Measurements from ENCODE around the gene ABCC12. TPM values are rescaled to one million over a fixed set of nuclear protein-coding genes. Genes with fewer than 3 reads are reported as not detected.

The ABCC12 gene
- polyA plus RNA-seq, 1 donor (not counting 4 experiments of a cell fraction or from before 2014, with no cell fraction given): not detected

- Histone ChIP-seq H3K9ac (ENCODE audit: control insufficient read depth, extremely low read depth, insufficient read depth, low read length) (no peak overlapping the region), H2AFZ (ENCODE audit: control insufficient read depth, low read length) (no peak overlapping the region), H3K4me1 (ENCODE audit: control insufficient read depth, extremely low read depth, insufficient read depth, low read length) (peaks cover 25% of the 10 kb centered on the region), H3K9me1 (ENCODE audit: control insufficient read depth, extremely low read depth, insufficient read depth, low read length) (no peaks in the 10 kb centered on the region), H3K27ac (ENCODE audit: control insufficient read depth, insufficient read depth, low read length) (no peak overlapping the region), H3K79me2 (ENCODE audit: control insufficient read depth, insufficient read depth, low read length) (no peaks in the 10 kb centered on the region), H4K20me1 (ENCODE audit: control insufficient read depth, extremely low read depth, insufficient read depth, low read length) (no peaks in the 10 kb centered on the region), H3K4me3 (ENCODE audit: control insufficient read depth in 2 of 3, extremely low read depth in 1 of 3, insufficient read depth in 2 of 3, low read depth in 1 of 3, low read length in 3 of 3) (no peak overlapping the region), H3K4me2 (ENCODE audit: control insufficient read depth, extremely low read depth, insufficient read depth, low read depth, low read length) (no peak overlapping the region), H3K27me3 (ENCODE audit: control insufficient read depth, extremely low read depth, insufficient read depth, low read length) (no peaks in the 10 kb centered on the region), H3K36me3 (ENCODE audit: control insufficient read depth in 2 of 2, extremely low read depth in 1 of 2, insufficient read depth in 2 of 2, low read length in 2 of 2) (no peaks in the 10 kb centered on the region), H3K9me3 (ENCODE audit: control insufficient read depth, low read depth, low read length) (no peaks in the 10 kb centered on the region)
- no peak for FAIRE-seq
- no peak for TF ChIP-seq CTCF (optimal IDR thresholded peaks at IDR 0.05 in 1 of 3, IDR thresholded peaks at IDR 0.05 in 1 of 3, conservative IDR thresholded peaks at IDR 0.05 in 1 of 3; ENCODE audit: extremely low read depth in 1 of 3, insufficient read depth in 2 of 3, low read length in 3 of 3)
- TF ChIP-seq EZH2 (IDR thresholded peaks at IDR 0.05; ENCODE audit: low read length): no peak
- DNase-seq (ENCODE audit: low read depth, low spot score): no peak
- dilution Hi-C loops (cut with MboI; ENCODE audit: extremely low pct_ligation_motif_present, low sequenced_read_pairs): no loop called here
Observed at GRCh38 chr16:48125888-48126287, 29.9 kb downstream of the ABCC12 start.

- FAIRE-seq (no peak), DNase-seq (ENCODE audit: low read depth, low spot score) (no peak)
- Histone ChIP-seq H3K9ac (ENCODE audit: control insufficient read depth, extremely low read depth, insufficient read depth, low read length) (no peak overlapping the region), H3K27ac (ENCODE audit: control insufficient read depth, insufficient read depth, low read length) (no peak overlapping the region), H4K20me1 (ENCODE audit: control insufficient read depth, extremely low read depth, insufficient read depth, low read length) (no peaks in the 10 kb centered on the region), H3K36me3 (ENCODE audit: control insufficient read depth in 2 of 2, extremely low read depth in 1 of 2, insufficient read depth in 2 of 2, low read length in 2 of 2) (no peaks in the 10 kb centered on the region), H3K9me3 (ENCODE audit: control insufficient read depth, low read depth, low read length) (no peaks in the 10 kb centered on the region), H2AFZ (ENCODE audit: control insufficient read depth, low read length) (no peak overlapping the region), H3K4me3 (ENCODE audit: control insufficient read depth in 2 of 3, extremely low read depth in 1 of 3, insufficient read depth in 2 of 3, low read depth in 1 of 3, low read length in 3 of 3) (no peak overlapping the region), H3K79me2 (ENCODE audit: control insufficient read depth, insufficient read depth, low read length) (no peaks in the 10 kb centered on the region), H3K4me2 (ENCODE audit: control insufficient read depth, extremely low read depth, insufficient read depth, low read depth, low read length) (no peak overlapping the region), H3K27me3 (ENCODE audit: control insufficient read depth, extremely low read depth, insufficient read depth, low read length) (no peaks in the 10 kb centered on the region), H3K4me1 (ENCODE audit: control insufficient read depth, extremely low read depth, insufficient read depth, low read length) (peaks cover 25% of the 10 kb centered on the region), H3K9me1 (ENCODE audit: control insufficient read depth, extremely low read depth, insufficient read depth, low read length) (no peaks in the 10 kb centered on the region)
- no peak for TF ChIP-seq EZH2 (IDR thresholded peaks at IDR 0.05; ENCODE audit: low read length)
- TF ChIP-seq CTCF (optimal IDR thresholded peaks at IDR 0.05 in 1 of 3, IDR thresholded peaks at IDR 0.05 in 1 of 3, conservative IDR thresholded peaks at IDR 0.05 in 1 of 3; ENCODE audit: extremely low read depth in 1 of 3, insufficient read depth in 2 of 3, low read length in 3 of 3): no peak
- dilution Hi-C loops (cut with MboI; ENCODE audit: extremely low pct_ligation_motif_present, low sequenced_read_pairs): no loop called here
Observed at GRCh38 chr16:48124266-48124665, 31.5 kb downstream of the ABCC12 start.
